Left cardiac atrium (tissue), 4 donors: ENCODE results near the gene BCL2L14. TPM values are rescaled to one million over a fixed set of nuclear protein-coding genes. Genes with fewer than 3 reads are reported as not detected.
A peak's percentile ranks its signal among the peaks of the same experiment; 100 is the strongest.

Experiments used
- ATAC-seq, 2 donors: fragments of 200-7000 bp; cut with Tn5 transposase; one replicate each; pipeline ENCODE4 v1.9.1; 2020; ENCODE audit warnings: mild to moderate bottlenecking in 2 of 2, moderate library complexity in 2 of 2
- DNase-seq: peaks from one replicate; pipeline ENCODE4 v3.0.0-alpha.2; 2020
- intact Hi-C, 2 donors: fragments of 100-400 bp; cut with DNase I; formaldehyde crosslinking; loops; one replicate each; pipeline versions ENCODE4 v1.14.1 to v1.15.1; 2022 to 2023
- long read RNA-seq: library from polyadenylated mRNA; unstranded; transcript quantifications from one replicate; pipeline ENCODE4 v2.0.0, GENCODE V29; 2021
- total RNA-seq, 2 donors: library from RNA; stranded (reverse); fragmentation: NEBNext Ultra II Directional; extraction: Animal tissue kit (Norgen Biotek cat#: 25700); gene quantifications; one replicate each; pipeline ENCODE4 v1.2.1, GENCODE V29; 2021
- donor health status: DM: no; HTN: yes; CAD: no.
- donor health status: DM: no; HTN: yes; CAD: no; lungs with severe emphysema.
- donor health status: DM: yes; HTN: yes; CAD: no.
- donor health status: Dilated cardiomyopathy.

The BCL2L14 gene
- total RNA-seq: not detected
- long read RNA-seq, partial matches to known transcripts: 0 of 1 reads
- long read RNA-seq, other reads (novel, unspliced or antisense): 1 of 1 reads

GRCh38 chr12:12070674-12071656, at the start of gene BCL2L14:
Gene BCL2L14 (plus strand): TSS chr12:12070939. CDS start chr12:12079306, 8,367 bp downstream.
- intact Hi-C loops: no loop called here
- ATAC-seq: no peak
- DNase-seq: no peak

- intact Hi-C loops: no loop called here
- ATAC-seq (no peak), DNase-seq (no peak)
Measured at GRCh38 chr12:12022306-12022936, 48.3 kb upstream of the BCL2L14 start.

GRCh38 chr12:12023456-12023855, 47.3 kb upstream of the BCL2L14 start:
- DNase-seq (no peak), ATAC-seq (no peak)
- intact Hi-C loops: no loop called here

GRCh38 chr12:12024911-12025682, 45.6 kb upstream of the BCL2L14 start:
- intact Hi-C loops: no loop called here
- no peak for DNase-seq

GRCh38 chr12:12025799-12026386, 44.8 kb upstream of the BCL2L14 start:
- no peak for DNase-seq
- no peak for ATAC-seq
- intact Hi-C loops: no loop called here

More at GRCh38 chr12:12024911-12025682, 45.6 kb upstream of the BCL2L14 start:
- ATAC-seq: no peak

- no peak for DNase-seq
- ATAC-seq: no peak
- intact Hi-C loops: no loop called here
Measured at GRCh38 chr12:12028668-12029402, 41.9 kb upstream of the BCL2L14 start.

- DNase-seq (no peak), ATAC-seq (no peak)
- intact Hi-C loops: loop anchor here in 1 of 2 donors (5.0 kb wide), 1 partner anchor 447 kb away; no protein-coding TSS in a partner anchor
Measured at GRCh38 chr12:12029653-12030052, 41.1 kb upstream of the BCL2L14 start.

GRCh38 chr12:12032260-12032791, 38.4 kb upstream of the BCL2L14 start:
- ATAC-seq (peak; percentile 5 to 13), DNase-seq (no peak)
- intact Hi-C loops: loop anchor here in 1 of 2 donors (5.0 kb wide), 1 partner anchor 450 kb away; no protein-coding TSS in a partner anchor

GRCh38 chr12:12032851-12033797, 37.6 kb upstream of the BCL2L14 start:
- ATAC-seq (peak; percentile 85 to 94), DNase-seq (peak; percentile 72)
- intact Hi-C loops: loop anchor here (1.0 to 5.0 kb wide), 2 partner anchors 451 to 452 kb away; no protein-coding TSS in a partner anchor

- intact Hi-C loops: loop anchor here (1.0 to 5.0 kb wide), 2 partner anchors 452 to 453 kb away; no protein-coding TSS in a partner anchor
- DNase-seq (no peak), ATAC-seq (no peak)
Measured at GRCh38 chr12:12033824-12034223, 36.9 kb upstream of the BCL2L14 start.

GRCh38 chr12:12034344-12034743, 36.4 kb upstream of the BCL2L14 start:
- intact Hi-C loops: loop anchor here in 1 of 2 donors (5.0 kb wide), 1 partner anchor 452 kb away; no protein-coding TSS in a partner anchor
- DNase-seq: no peak
- no peak for ATAC-seq

GRCh38 chr12:12035229-12035628, 35.5 kb upstream of the BCL2L14 start:
- DNase-seq (no peak), ATAC-seq (no peak)
- intact Hi-C loops: no loop called here

GRCh38 chr12:12036901-12037300, 33.8 kb upstream of the BCL2L14 start:
- intact Hi-C loops: no loop called here
- DNase-seq: no peak
- no peak for ATAC-seq

- intact Hi-C loops: no loop called here
- DNase-seq (no peak), ATAC-seq (no peak)
Measured at GRCh38 chr12:12039897-12040296, 30.8 kb upstream of the BCL2L14 start.

- no peak for ATAC-seq
- intact Hi-C loops: no loop called here
- no peak for DNase-seq
Measured at GRCh38 chr12:12046401-12046800, 24.3 kb upstream of the BCL2L14 start.

GRCh38 chr12:12047682-12048081, 23.1 kb upstream of the BCL2L14 start:
- ATAC-seq (no peak), DNase-seq (no peak)
- intact Hi-C loops: no loop called here

GRCh38 chr12:12048266-12048665, 22.5 kb upstream of the BCL2L14 start:
- ATAC-seq (no peak), DNase-seq (no peak)
- intact Hi-C loops: no loop called here
